ENCODE results near the gene CHIC2.

CHIC2 gene

DNA sequence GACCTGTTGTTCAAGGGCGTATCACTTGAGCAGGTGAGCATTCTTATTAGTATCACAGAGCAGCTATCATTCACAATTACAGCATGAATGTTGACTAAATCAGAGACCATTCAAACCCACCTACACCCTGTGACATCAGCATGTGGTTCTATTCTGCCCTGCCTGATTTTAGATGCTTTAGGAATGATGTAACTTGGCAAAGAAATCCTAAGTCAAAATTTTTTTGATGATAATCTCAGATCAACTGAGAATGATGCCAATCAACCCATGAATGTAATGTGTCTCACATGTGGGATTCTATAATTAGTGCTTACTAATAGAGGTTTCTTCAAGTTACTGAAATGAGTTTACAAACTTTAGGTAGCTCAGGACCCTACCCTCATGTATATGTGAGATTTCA is 13.4 kb upstream of the CHIC2 start:
- peak; percentile 51 for DNase-seq (ENCODE audit: low read depth)
- TF ChIP-seq, protein P1, sequence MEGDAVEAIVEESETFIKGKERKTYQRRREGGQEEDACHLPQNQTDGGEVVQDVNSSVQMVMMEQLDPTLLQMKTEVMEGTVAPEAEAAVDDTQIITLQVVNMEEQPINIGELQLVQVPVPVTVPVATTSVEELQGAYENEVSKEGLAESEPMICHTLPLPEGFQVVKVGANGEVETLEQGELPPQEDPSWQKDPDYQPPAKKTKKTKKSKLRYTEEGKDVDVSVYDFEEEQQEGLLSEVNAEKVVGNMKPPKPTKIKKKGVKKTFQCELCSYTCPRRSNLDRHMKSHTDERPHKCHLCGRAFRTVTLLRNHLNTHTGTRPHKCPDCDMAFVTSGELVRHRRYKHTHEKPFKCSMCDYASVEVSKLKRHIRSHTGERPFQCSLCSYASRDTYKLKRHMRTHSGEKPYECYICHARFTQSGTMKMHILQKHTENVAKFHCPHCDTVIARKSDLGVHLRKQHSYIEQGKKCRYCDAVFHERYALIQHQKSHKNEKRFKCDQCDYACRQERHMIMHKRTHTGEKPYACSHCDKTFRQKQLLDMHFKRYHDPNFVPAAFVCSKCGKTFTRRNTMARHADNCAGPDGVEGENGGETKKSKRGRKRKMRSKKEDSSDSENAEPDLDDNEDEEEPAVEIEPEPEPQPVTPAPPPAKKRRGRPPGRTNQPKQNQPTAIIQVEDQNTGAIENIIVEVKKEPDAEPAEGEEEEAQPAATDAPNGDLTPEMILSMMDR (conservative IDR thresholded peaks at IDR 0.05; ENCODE audit: low read depth, low read length): no peak
- H3K4me3 ChIP-seq (ENCODE audit: low read depth, low read length): no peak overlapping the region

DNA sequence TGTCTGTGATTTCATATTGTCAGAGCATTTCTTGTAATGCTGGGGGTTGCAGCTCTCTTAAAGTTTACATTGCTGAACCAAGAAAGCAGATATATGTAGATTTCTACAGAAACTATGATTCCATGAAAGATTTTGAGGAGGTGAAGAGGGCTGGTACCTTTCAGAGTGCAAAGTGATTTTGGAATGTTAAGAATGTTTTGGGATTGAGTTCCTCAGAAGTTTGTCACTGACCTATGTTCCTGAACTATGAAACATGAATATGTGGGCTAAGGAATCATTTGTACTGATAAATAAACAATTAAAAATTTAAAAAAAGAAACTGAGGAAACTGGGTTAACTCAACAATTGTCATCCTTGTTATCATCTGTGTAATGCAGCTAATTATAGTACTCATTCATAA is 12.3 kb upstream of the CHIC2 start:
- TF ChIP-seq, protein P1 (conservative IDR thresholded peaks at IDR 0.05; ENCODE audit: low read depth, low read length): no peak
- no peak for DNase-seq (ENCODE audit: low read depth)
- no peak overlapping the region for H3K4me3 ChIP-seq (ENCODE audit: low read depth, low read length)

DNA sequence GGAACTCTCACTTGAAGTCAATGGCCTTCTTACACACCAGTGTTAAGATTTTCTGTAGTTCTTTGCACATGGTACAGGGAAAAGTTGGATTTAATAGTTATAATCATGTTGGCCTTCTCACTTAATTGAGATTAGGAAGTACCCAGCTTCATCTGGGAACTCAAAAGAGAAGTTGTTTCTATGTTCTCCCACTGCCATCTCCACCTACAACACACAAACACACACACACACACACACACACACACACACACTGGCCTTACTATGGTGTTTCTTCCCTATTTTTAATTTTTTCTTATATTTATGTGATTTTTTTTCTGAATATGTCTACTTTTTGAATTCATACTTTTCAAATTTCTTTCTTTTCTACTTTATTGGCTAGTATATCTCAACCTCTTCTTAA is 10.0 kb upstream of the CHIC2 start:
- no peak overlapping the region for H3K4me3 ChIP-seq (ENCODE audit: low read depth, low read length)
- no peak for DNase-seq (ENCODE audit: low read depth)
- TF ChIP-seq, protein P1 (conservative IDR thresholded peaks at IDR 0.05; ENCODE audit: low read depth, low read length): no peak

DNA sequence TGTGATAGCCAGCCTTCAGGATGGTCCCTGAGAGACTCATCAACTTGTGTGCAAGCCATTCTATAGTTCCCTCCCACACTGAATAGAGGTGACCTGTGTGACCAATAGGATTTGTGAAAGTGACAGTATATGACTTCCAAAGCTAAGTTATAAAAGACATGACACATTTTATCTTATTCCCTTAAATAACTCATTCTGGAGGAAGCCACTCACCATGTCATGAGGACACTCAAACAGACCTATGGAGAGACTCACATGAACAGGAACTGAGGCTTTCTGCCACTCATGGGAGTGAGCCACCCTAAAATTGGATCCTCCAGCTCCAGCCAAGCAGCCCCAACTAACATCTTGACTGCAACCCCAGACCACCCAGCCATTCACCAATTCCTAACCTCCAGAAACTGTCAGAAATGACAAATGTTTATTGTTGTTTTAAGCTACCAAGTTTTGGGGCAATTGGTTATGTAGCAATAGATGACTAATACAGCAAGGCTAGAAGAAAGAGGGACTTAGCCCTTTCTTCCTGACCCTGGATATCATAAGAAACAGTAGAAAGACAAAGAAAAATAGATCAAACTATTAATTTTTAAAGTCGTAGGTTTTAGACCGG is 9.0 kb upstream of the CHIC2 start:
- H3K4me3 ChIP-seq (ENCODE audit: low read depth, low read length): no peak overlapping the region
- TF ChIP-seq, protein P1 (conservative IDR thresholded peaks at IDR 0.05; ENCODE audit: low read depth, low read length): no peak
- DNase-seq (ENCODE audit: low read depth): peak; percentile 29

DNA sequence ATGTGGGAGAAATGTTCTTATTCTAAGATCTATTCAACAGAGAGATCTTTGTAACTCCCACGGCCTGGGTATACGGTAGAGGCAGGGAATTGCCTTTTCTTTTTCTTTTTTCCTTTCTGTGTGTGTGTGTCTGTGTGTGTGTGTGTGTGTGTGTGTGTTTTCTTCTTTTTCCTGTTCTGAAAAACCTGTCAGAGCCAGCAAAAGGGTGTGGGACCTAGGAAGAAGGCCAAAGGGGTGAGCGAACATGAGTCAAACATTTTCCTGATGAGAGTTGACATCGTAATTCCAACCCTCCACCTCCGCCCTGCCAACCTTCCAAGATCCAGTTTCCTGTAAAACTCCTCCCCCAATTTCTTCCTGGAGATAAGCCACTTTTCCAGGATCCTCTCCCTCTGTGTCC is 2.8 kb upstream of the CHIC2 start:
- TF ChIP-seq, protein P1 (conservative IDR thresholded peaks at IDR 0.05; ENCODE audit: low read depth, low read length): no peak
- H3K4me3 ChIP-seq (ENCODE audit: low read depth, low read length): no peak overlapping the region
- DNase-seq (ENCODE audit: low read depth): peak; percentile 37

DNA sequence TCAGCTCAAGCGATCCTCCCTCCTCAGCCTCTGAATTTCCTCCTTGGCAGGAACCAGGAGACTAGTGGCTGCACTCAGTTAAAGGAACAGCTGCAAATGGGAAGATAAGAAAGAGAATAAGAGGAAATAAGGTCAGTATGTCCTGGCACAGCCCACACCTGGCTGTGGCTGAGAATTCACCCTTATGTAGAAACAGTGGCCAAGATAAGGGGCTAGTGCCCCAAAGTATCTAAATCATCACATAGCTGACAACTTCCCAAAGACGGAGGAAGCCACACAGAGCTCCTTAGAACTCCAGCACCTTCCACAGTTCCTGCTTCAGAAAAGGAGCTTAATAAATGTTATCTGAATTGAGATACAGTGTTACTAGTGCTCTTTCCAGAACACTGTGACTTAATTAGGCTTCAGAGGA is 2.3 kb upstream of the CHIC2 start:
- TF ChIP-seq, protein P1 (conservative IDR thresholded peaks at IDR 0.05; ENCODE audit: low read depth, low read length): no peak
- no peak overlapping the region for H3K4me3 ChIP-seq (ENCODE audit: low read depth, low read length)
- DNase-seq (ENCODE audit: low read depth): no peak

DNA sequence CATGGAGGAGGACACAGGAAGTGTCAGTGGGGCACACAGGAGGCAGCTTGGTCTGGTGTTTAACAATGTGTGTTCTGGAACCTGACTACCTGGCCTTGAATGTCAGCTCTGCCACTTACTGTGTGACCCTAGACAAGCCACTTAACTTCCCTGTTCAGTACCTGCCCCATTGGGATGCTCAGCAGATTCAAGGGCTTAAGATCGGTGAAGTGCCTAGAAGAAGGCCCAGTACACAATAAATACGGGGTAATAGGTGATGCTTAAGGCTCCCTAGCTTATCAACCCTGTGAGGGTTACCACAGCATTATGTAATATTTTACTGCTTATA is 1.6 kb upstream of the CHIC2 start:
- no peak overlapping the region for H3K4me3 ChIP-seq (ENCODE audit: low read depth, low read length)
- no peak for DNase-seq (ENCODE audit: low read depth)
- TF ChIP-seq, protein P1 (conservative IDR thresholded peaks at IDR 0.05; ENCODE audit: low read depth, low read length): no peak

Data from choroid plexus epithelial cell (primary cell).